ENCODE data around the gene CHDH.

DNA sequence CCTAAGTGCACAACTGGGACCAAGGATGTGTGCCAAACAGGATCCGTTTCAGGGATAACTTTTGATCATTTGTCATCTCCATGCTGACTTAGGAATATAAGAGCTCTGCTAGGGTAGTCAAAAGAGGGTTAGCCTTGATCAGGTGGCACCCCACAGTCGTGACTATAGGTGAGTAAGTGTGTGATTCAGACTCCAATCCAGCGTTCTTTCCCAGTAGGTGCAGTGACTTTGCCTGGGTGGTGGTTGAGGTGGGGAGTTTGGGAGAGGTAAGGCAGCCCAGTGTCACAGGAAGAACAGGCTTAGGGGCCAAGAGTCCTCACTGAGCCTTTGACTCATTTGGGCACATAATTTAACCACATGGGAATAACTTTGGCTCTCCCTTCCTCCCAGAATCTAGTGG lies 51.0 kb downstream of the CHDH start:
- TF ChIP-seq JUN (IDR thresholded peaks at IDR 0.05; ENCODE audit: borderline replicate concordance, insufficient read depth, insufficient read length, low read depth) (no peak), EZH2 (IDR thresholded peaks at IDR 0.05; ENCODE audit: borderline replicate concordance, low read depth, low read length, severe bottlenecking) (no peak), POLR2AphosphoS5 (IDR thresholded peaks at IDR 0.05; ENCODE audit: insufficient read depth, low read depth, low read length) (no peak), MAX (IDR thresholded peaks at IDR 0.05; ENCODE audit: insufficient read depth, insufficient read length) (no peak), POLR2A (IDR thresholded peaks at IDR 0.05; ENCODE audit: low read depth, low read length) (no peak), FOS (IDR thresholded peaks at IDR 0.05; ENCODE audit: borderline replicate concordance, insufficient read depth, low read length) (no peak), MYC (IDR thresholded peaks at IDR 0.05; ENCODE audit: low read depth, low read length) (no peak), GATA2 (IDR thresholded peaks at IDR 0.05; ENCODE audit: insufficient read depth, insufficient read length, low read depth, low read length) (no peak)
- TF ChIP-seq, protein P1, sequence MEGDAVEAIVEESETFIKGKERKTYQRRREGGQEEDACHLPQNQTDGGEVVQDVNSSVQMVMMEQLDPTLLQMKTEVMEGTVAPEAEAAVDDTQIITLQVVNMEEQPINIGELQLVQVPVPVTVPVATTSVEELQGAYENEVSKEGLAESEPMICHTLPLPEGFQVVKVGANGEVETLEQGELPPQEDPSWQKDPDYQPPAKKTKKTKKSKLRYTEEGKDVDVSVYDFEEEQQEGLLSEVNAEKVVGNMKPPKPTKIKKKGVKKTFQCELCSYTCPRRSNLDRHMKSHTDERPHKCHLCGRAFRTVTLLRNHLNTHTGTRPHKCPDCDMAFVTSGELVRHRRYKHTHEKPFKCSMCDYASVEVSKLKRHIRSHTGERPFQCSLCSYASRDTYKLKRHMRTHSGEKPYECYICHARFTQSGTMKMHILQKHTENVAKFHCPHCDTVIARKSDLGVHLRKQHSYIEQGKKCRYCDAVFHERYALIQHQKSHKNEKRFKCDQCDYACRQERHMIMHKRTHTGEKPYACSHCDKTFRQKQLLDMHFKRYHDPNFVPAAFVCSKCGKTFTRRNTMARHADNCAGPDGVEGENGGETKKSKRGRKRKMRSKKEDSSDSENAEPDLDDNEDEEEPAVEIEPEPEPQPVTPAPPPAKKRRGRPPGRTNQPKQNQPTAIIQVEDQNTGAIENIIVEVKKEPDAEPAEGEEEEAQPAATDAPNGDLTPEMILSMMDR (IDR thresholded peaks at IDR 0.05; ENCODE audit: extremely low read depth in 1 of 2, insufficient read depth in 1 of 2, low read depth in 1 of 2, low read length in 2 of 2): no peak
